ENCODE results near the gene SLC22A7. TPM values are rescaled to one million over a fixed set of nuclear protein-coding genes. Genes with fewer than 3 reads are reported as not detected.
"Not testable (repeated sequence)": the region's sequence is repeated elsewhere in the genome, so short reads cannot be mapped to it uniquely, and the experiment has no call there.

The SLC22A7 gene
- total RNA-seq, 2 donors from 2014 or later = not detected

DNA sequence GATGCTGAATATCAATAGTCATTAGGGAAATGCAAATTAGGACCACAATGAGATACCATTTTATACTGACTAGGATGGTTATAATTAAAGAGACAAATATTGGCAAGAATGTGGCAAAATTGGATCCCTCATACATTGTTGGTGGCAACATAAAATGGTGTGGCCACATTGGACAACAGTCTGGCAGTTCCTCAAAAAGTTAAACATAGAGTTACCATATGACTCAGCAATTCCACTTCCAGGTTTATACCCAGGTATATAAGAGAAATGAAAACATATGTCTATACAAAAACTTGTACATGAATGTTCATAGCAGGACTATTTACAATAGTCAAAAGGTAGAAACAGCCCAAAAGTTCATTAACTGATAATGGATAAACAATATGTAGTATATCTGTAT is 12.6 kb downstream of the SLC22A7 start:
- no peak for DNase-seq (ENCODE audit: low spot score)
- intact Hi-C loops (cut with DNase I) = no loop called here

DNA sequence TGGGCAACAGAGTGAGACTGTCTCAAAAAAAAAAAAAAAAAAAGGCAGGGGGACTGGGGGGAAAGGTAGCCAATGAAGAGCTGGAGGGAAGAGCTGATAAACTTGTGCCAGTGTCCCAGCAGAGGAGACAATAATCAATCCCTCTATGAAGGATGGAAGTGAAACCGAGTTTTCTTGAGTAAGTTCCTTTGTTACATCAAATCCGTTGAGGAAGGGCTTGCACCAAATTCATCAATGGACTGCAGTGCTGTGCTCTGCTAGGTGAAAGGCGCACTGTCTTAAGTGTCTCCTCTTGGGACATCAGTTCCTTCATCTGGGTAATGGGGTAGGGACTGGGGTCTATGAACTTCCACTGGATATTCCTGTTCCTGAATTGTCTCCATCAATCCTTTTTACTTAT is 13.6 kb downstream of the SLC22A7 start:
- DNase-seq (ENCODE audit: low spot score) = no peak
- intact Hi-C loops (cut with DNase I) = no loop called here

DNA sequence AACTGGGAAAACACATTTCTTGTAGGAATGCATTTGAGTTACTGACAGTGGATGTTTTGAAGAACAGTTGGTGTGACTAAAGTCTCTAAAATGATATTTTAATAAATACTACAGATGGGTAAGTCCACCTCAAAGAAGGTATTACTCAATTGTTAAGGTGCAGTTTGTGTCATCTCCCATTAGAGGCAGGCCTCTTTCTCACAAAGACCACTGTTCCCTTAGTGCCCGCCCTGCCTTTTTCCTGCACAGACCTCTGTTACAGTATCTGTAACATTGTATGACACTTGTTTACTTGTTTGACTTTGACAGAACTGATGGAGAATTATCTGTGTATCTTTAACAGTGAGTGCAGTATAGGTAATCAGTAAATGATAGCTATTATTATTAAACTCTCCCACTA is 15.8 kb downstream of the SLC22A7 start:
- DNase-seq (ENCODE audit: low spot score) = no peak
- intact Hi-C loops (cut with DNase I) = no loop called here

DNA sequence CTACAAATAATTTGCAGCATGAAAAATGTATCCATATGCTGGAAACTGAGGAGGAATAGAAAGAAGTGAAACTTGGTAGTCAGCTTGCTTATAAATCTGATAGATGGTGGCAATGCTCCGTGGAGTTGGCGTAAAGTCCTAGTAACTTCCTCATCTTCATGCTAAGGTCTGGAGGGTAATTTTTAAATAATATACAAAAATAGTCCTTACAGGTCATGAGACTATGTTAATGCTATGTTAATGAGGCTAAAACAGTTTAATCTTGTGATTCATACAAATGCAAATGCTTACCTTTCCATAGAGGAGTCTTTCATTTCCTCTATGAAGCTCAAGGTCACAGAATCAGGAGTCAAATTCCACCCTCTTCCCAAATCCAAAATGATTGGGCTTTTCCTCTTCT is 20.0 kb downstream of the SLC22A7 start:
- DNase-seq (ENCODE audit: low spot score) = no peak
- intact Hi-C loops (cut with DNase I) = no loop called here

DNA sequence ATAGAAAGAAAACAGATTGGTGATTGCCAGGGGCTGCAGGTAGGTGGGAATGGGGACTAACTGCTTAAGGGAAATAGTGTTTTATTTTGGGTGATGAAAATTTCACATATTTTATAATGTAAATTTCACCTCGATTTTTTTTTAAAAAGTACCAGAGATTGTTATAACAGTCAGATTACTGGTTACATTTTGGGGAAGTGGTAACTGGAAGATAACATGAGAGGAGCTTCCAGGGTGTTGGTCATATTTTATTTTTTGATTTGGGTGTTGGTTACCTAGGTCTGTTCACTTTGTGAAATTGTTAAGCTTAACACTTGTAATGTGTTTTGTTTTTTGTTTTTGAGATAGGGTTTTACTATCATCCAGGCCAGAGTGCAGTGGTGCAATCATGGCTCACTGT is 27.8 kb downstream of the SLC22A7 start:
- no peak for DNase-seq (ENCODE audit: low spot score)
- intact Hi-C loops (cut with DNase I) = loop anchor here in 1 of 2 donors (10.0 kb wide), 1 partner anchor 141 kb away; the partner anchor contains the start of gene CUL9

DNA sequence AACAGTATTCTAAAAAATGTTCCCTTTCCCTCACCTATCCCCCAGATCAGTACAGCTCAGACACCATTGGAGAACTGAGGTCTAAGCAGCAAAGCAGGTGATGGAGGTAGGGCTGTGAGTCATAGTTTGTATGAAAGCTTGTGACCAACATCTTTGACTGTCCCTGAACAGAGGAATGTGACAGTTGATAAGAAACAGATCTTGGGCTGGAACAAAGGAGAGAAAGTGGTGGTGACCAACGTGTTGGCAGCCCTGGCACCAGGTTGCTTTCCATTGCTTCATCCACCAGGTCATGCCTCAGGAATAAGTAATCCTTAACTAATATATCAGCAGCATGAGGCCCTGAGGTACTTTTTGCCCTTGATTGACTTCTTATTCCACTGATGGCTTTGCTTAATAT is 30.5 kb downstream of the SLC22A7 start:
- no peak for DNase-seq (ENCODE audit: low spot score)
- intact Hi-C loops (cut with DNase I) = loop anchor here in 1 of 2 donors (10.0 kb wide), 1 partner anchor 144 kb away; the partner anchor contains the start of gene CUL9

DNA sequence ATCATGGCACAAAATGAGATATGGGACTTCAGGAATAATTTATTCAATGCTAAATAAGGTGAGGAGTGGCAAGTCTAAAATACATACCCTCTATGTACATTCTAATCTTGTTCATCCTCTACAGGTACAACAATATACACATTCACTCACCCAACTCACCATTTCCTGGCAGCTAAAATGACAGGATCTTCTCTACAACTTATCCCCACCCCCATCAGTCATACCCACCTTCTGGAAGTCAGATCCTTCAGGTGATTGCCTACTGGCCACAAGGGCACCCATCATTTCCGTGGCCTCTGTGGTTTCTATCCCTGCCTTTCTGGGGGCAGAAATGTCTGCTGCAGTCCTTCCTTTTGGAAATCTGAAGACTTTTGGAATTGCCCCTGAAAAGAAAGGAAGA is 33.4 kb downstream of the SLC22A7 start:
- no peak for DNase-seq (ENCODE audit: low spot score)
- intact Hi-C loops (cut with DNase I) = loop anchor here in 1 of 2 donors (10.0 kb wide), 1 partner anchor 67 kb away; no protein-coding TSS in a partner anchor

DNA sequence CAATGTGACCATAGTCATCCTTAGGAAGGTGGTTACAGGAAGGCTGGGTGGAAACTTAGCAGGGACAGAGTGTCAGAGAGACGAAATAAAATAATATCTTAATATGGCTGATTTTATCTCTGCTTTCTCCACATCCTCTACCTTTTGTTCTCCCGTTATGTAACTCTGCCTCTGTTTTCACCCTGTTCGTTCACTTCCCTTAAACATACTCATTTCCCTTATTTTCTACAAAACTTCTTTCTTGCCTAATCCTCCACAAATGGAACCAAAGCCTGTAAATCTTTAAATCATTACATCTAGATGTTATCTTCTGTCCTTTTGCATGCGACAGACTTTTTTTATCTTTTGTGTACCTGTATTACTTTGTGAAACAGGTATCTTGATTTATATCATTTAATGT is 33.8 kb downstream of the SLC22A7 start:
- intact Hi-C loops (cut with DNase I) = loop anchor here in 1 of 2 donors (10.0 kb wide), 1 partner anchor 67 kb away; no protein-coding TSS in a partner anchor
- DNase-seq (ENCODE audit: low spot score) = no peak

DNA sequence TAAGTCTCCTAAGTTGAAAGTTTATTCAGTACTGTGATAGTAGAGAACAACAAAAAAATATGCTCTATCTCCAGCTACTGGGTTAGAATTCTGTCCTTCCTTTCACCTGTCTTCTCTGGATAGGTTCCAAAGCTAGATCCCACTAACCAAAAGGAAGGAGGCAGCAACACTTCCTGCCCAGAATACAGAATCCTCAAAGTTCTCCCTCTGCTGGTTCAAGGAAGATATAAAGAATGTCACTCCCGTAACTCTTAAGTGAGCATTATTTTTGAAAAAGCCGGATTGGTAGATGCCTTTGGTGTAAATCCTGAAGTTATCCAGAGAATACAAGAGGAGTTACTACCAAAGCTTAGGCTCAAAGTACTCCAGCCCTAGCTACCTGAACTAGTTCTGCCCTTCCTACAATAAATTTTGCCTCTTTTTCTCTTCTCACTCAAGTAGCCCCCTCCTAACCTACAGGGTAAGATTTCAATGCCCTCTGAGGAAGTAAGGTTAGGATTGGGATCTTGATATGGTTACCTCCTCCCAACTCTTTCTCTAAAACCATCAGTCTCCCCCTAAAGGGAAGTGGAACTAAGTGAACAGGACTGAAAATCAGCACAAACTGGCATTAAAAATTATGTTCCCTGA is 36.5 kb downstream of the SLC22A7 start:
- intact Hi-C loops (cut with DNase I) = loop anchor here (2.0 to 10.0 kb wide), 2 partner anchors 70 to 72 kb away; no protein-coding TSS in a partner anchor
- no peak for DNase-seq (ENCODE audit: low spot score)

DNA sequence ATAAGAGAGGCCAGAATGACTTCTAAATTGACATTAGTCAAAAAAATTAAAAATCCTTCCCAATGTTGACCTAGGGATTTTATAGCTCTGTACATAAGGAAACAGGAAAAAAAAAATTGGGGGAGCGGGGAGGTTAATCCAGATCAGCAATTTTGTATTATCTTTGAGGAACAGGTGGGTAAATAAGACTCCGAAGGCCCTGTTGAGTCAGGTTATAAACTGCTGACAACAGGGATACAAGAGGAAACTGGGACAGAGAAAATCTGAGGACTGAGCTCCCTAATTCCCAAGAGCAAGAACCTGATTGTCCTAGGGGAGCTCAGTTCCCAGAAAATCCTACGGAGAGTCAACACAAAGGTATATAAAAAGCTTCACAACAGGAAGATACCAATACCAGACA is 37.4 kb downstream of the SLC22A7 start:
- intact Hi-C loops (cut with DNase I) = loop anchor here (2.0 to 10.0 kb wide), 2 partner anchors 71 to 73 kb away; no protein-coding TSS in a partner anchor
- DNase-seq (ENCODE audit: low spot score) = no peak

DNA sequence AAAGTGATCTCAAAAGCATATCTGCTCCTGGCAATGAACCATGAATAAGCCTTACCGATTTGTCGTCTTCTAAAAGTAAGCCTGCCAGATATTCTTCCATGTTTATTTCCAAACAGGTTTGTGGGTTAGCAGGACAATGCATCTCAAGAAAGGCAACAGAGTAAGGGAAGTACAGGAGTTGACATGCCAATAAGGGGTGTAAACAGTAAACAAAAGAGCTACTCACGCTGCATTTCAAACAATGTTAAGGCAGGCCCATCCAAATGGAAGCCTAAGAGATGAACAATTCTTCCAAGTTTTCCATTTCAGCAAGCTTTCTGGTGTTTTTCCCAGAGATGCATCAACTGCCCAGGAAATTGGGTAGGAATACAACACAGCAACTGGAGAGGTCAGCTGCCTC is 38.3 kb downstream of the SLC22A7 start:
- DNase-seq (ENCODE audit: low spot score) = no peak
- intact Hi-C loops (cut with DNase I) = loop anchor here in 1 of 2 donors (10.0 kb wide), 1 partner anchor 72 kb away; no protein-coding TSS in a partner anchor

DNA sequence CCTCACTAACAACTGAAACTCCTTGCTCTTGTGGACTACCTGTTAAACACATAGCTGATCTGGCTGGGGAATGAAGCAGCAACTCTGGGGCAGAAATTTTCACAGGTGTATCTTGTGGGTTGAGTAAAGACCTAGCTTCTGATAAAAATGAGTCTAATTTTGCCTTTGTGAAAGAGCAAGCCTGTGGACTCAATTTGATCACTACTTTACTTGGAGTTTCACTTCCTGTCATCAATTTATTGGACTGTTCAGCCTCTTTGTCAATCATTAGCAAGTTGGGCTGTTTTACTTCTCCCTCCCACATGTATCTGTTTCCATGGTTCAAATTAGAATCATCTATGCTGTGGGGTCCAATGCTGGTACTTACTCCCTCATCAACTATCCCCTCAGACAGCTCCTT is 40.2 kb downstream of the SLC22A7 start:
- DNase-seq (ENCODE audit: low spot score) = no peak
- intact Hi-C loops (cut with DNase I) = loop anchor here in 1 of 2 donors (10.0 kb wide), 1 partner anchor 73 kb away; no protein-coding TSS in a partner anchor

DNA sequence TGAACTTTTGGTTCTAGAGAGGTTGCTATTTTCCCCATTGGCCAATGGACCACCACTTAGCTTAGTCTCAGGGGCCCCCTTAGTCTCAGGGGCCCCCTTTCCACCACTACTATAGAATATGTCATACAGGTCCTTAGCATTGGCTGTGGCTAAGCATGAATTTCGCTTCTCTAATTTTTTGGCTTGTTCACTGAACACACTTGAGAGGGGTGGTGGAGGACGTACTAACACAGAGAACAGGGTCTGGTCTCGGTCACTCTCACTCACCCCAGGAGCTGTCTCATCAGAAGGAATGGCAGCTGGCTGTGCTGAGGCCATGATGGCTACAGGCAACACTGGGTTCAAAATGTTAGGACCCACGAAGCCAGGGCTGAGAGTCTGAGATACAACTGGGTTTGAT is 41.1 kb downstream of the SLC22A7 start:
- intact Hi-C loops (cut with DNase I) = loop anchor here in 1 of 2 donors (10.0 kb wide), 1 partner anchor 74 kb away; no protein-coding TSS in a partner anchor

DNA sequence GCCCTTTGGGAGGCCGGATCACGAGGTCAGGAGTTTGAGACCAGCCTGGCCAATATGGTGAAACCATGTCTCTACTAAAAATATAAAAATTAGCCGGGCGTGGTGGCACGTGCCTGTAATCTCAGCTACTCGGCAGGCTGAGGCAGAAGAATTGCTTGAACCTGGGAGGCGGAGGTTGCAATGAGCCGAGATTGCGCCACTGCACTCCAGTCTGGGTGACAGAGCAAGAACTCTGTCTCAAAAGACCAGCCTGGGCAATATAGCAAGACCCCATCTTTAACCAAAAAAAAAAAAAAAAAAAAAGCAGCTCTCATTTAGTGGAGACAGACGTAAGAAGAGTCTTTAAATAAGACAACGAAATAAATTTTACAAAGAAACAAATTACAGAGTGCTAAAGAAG is 48.2 kb downstream of the SLC22A7 start:
- intact Hi-C loops (cut with DNase I); DNase-seq (ENCODE audit: low spot score): not testable (repeated sequence)

More for the DNA sequence above, 41.1 kb downstream of the SLC22A7 start:
- DNase-seq (ENCODE audit: low spot score) = no peak

DNA sequence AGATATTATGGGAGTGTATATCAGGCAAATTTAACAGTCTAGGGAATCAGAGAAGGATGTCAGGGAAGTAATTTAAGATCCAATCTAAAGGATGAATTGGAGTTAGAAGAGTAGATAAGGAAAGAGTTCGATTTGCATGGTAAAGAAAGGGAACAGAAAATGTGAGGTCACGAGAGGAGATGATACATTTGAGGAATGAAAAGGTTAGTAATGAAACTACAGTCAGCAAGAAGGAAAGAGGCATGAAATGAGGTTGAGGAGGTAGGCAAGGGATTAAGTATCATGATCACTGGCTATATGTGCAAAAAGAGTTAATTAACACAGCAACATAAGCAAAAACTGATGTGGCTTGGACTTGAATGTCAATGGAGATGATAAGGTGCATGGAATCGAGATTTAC is 49.0 kb downstream of the SLC22A7 start:
- intact Hi-C loops (cut with DNase I) = no loop called here
- DNase-seq (ENCODE audit: low spot score) = no peak

DNA sequence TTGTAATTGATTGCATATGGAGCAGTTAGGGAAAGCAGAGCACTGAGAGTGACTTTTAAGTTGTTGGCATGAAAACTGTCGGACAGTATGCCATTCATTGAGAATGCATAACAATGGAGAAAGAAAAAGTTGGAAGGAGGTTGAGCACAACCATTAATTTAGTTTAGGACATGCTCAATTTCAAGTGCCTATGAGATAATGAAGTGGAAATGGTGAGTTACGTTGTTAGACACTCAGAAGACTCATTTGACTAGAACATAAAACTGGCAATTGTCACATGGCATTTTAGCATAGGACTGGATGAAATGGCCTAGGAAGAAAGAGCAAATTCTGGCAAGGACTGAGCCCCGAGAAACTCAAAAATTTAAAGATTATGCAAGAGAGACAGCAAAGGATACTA is 49.4 kb downstream of the SLC22A7 start:
- DNase-seq (ENCODE audit: low spot score) = no peak
- intact Hi-C loops (cut with DNase I) = no loop called here

DNA sequence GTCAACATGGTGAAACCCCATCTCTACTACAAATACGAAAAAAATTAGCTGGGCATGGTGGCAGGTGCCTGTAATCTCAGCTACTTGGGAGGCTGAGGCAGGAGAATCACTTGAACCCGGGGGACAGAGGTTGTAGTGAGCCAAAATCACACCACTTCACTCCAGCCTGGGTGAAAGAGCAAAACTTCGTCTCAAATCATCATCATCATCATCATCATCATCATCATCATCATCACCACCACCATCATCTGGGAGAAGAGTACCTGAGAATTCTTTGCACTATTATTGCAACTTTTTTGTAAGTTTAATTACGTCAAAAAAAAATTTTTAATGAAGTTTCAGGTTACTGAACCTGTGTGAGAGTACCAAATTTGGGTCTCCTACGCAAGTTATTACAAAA is 53.9 kb downstream of the SLC22A7 start:
- intact Hi-C loops (cut with DNase I); DNase-seq (ENCODE audit: low spot score): not testable (repeated sequence)
